Heart left ventricle (tissue), 16 donors: ENCODE data around the gene LEMD1. TPM values are rescaled to one million over a fixed set of nuclear protein-coding genes. Genes with fewer than 3 reads are reported as not detected.

Experiments
- ATAC-seq, 4 donors: fragments of 200-7000 bp; cut with Tn5 transposase; one replicate each; pipeline ENCODE4 v1.9.1; 2020 to 2022; ENCODE audit warnings: moderate library complexity in 4 of 4, mild to moderate bottlenecking in 3 of 4, moderate number of reproducible peaks in 1 of 4
- DNase-seq, 5 donors: peaks; one replicate each; pipeline ENCODE4 v3.0.0-alpha.2; 2020
- H3K27ac ChIP-seq, 12 donors: fragments of 200-600 bp; sonication (generic) in 4 of 12; one replicate each; pipeline versions ENCODE4 v1.5.0 to v1.8.0; 2016 to 2022; ENCODE audit warnings: mild to moderate bottlenecking in 2 of 12
- H3K27me3 ChIP-seq, 9 donors: fragments of 200-600 bp; sonication (generic) in 2 of 9; one replicate each; pipeline versions ENCODE4 v1.5.1 to v1.8.0; 2016 to 2022; ENCODE audit warnings: mild to moderate bottlenecking in 3 of 9
- H3K36me3 ChIP-seq, 9 donors: fragments of 200-600 bp; sonication (generic) in 2 of 9; one replicate each; pipeline versions ENCODE4 v1.5.0 to v1.8.0; 2018 to 2022; ENCODE audit warnings: mild to moderate bottlenecking in 2 of 9
- H3K4me1 ChIP-seq, 12 donors: fragments of 200-600 bp; sonication (generic) in 4 of 12; one replicate each; pipeline versions ENCODE4 v1.5.0 to v1.8.0; 2016 to 2022; ENCODE audit warnings: mild to moderate bottlenecking in 3 of 12
- H3K4me3 ChIP-seq, 12 donors: fragments of 200-600 bp; sonication (generic) in 4 of 12; one replicate each; pipeline versions ENCODE4 v1.5.0 to v1.8.0; 2017 to 2022; ENCODE audit warnings: mild to moderate bottlenecking in 9 of 12, moderate library complexity in 4 of 12
- H3K9me3 ChIP-seq, 12 donors: fragments of 200-600 bp; sonication (generic) in 4 of 12; one replicate each; pipeline versions ENCODE4 v1.5.0 to v1.8.0; 2016 to 2022; ENCODE audit warnings: mild to moderate bottlenecking in 1 of 12
- POLR2A ChIP-seq, 2 donors: fragments of 450-650 bp; IDR thresholded peaks; one replicate each; pipeline ENCODE4 v1.6.1; 2017; ENCODE audit warnings: antibody characterized with exemption in 2 of 2, mild to moderate bottlenecking in 2 of 2, moderate library complexity in 2 of 2
- WGBS, 4 donors: extraction: QIAGEN DNeasy Blood & Tissue Kit in 2 of 4; methylation state at CpG; one replicate each; pipeline versions ENCODE4 v1.1.5 to v1.1.7; 2013 to 2018; 5-methylcytosine and 5-hydroxymethylcytosine counted together
- intact Hi-C, 10 donors: fragments of 100-400 bp; cut with DNase I; formaldehyde crosslinking; loops; one replicate each; pipeline versions ENCODE4 v1.11.1 to v1.14.2; 2022
- polyA plus RNA-seq, 2 donors: library from polyadenylated mRNA; stranded (reverse); fragments of 200-250 nt; gene quantifications; one replicate each; pipeline ENCODE4 v1.2.3, GENCODE V29; 2013
- total RNA-seq, 9 donors: library from RNA; depleted of rRNA in 2 of 9; stranded (reverse); fragments of >200 nt in 2 of 9; fragmentation: NEBNext Ultra II Directional in 3 of 9; extraction: Animal tissue kit (Norgen Biotek cat#: 25700) in 3 of 9; gene quantifications; one replicate each; pipeline versions ENCODE4 v1.1.0 to v1.2.4, GENCODE V29; 2016 to 2023
- TF ChIP-seq, protein P1 (sequence below), 12 donors: fragments of 200-600 bp; sonication (generic) in 4 of 12; IDR thresholded peaks; one replicate each; pipeline versions ENCODE4 v1.5.0 to v1.8.0; 2018 to 2022; ENCODE audit warnings: antibody characterized with exemption in 12 of 12, mild to moderate bottlenecking in 5 of 12
- donor health status: ischemic (EF 13 %, LVEDD 7.1; RV severe dilation, severe dysfunction).
- donor health status: healthy with polysubstance abuse.
- donor health status: DM: no; HTN: yes; CAD: no.
- donor health status: DM: no; HTN: no; CAD: no.
- donor health status: ischemic (EF 25% LVEDD 6.9; RV normal size, moderate dysfunction).
- donor health status: ischemic (EF 25% LVEDD 5.7; RV mildly dilated, moderate dysfunction).
- donor health status: healthy.
- donor health status: DM: yes; HTN: yes; CAD: no.
- donor health status: ischemic (EF 35%, LVEDD 5.7; RV mildly dilated, moderate dysfunction).
- donor health status: nonischemic (EF 11% LVEDD 7.7; RV severe dilation, severe dysfunction).
- donor health status: DM: yes; HTN: yes; CAD: no.
- donor health status: PGD.
- donor health status: ischemic (EF 29% LVEDD 5.4; RV normal size, mild dysfunction).
- donor health status: nonischemic (EF 23%, LVEDD 6.1; RV moderate dilation, normal function).

Gene LEMD1
- total and polyA plus RNA-seq, 11 donors = 2.5 TPM; not detected in 10

- DNase-seq (peak in 4 of 5 donors; percentile 42 to 63 (median 56)), ATAC-seq (peak; percentile 63 to 86 (median 74))
- H3K4me3 ChIP-seq = peak overlapping the region in 11 of 12 donors; percentile 28 to 65 (median 55)
- no peaks in the 10 kb centered on the region for H3K36me3 ChIP-seq
- TF ChIP-seq, protein P1, sequence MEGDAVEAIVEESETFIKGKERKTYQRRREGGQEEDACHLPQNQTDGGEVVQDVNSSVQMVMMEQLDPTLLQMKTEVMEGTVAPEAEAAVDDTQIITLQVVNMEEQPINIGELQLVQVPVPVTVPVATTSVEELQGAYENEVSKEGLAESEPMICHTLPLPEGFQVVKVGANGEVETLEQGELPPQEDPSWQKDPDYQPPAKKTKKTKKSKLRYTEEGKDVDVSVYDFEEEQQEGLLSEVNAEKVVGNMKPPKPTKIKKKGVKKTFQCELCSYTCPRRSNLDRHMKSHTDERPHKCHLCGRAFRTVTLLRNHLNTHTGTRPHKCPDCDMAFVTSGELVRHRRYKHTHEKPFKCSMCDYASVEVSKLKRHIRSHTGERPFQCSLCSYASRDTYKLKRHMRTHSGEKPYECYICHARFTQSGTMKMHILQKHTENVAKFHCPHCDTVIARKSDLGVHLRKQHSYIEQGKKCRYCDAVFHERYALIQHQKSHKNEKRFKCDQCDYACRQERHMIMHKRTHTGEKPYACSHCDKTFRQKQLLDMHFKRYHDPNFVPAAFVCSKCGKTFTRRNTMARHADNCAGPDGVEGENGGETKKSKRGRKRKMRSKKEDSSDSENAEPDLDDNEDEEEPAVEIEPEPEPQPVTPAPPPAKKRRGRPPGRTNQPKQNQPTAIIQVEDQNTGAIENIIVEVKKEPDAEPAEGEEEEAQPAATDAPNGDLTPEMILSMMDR (IDR thresholded peaks at IDR 0.05) = peak; percentile 66 to 89 (median 78)
- TF ChIP-seq POLR2A (IDR thresholded peaks at IDR 0.05) = no peak
- H3K4me1 ChIP-seq = peaks cover 0 to 12% (median 4%) of the 10 kb centered on the region in 12 donors
- intact Hi-C loops = loop anchor here in 9 of 10 donors (2.0 to 10.0 kb wide), 5 partner anchors 34 to 78 kb away; partner anchors contain the start of gene KLHDC8A (in 1 of the 9)
- no peaks in the 10 kb centered on the region for H3K27me3 ChIP-seq
- no peak overlapping the region for H3K27ac ChIP-seq
- 7 to 9% (median 8%) methylated on average over 27 to 32 of the region's 32 CpGs for WGBS, 4 donors
- no peaks in the 10 kb centered on the region for H3K9me3 ChIP-seq
These were observed 8.9 kb upstream of the LEMD1 start for GRCh38 chr1:205430696-205431305.

- DNase-seq = no peak
- Histone ChIP-seq H3K36me3 (no peaks in the 10 kb centered on the region), H3K27ac (no peak overlapping the region), H3K4me3 (peak overlapping the region in 11 of 12 donors; percentile 28 to 65 (median 55)), H3K9me3 (no peaks in the 10 kb centered on the region), H3K4me1 (peaks cover 0 to 12% (median 4%) of the 10 kb centered on the region in 12 donors), H3K27me3 (peaks cover 0 to 5% (median 0%) of the 10 kb centered on the region in 9 donors)
- 60 to 74% (median 62%) methylated on average over 26 to 29 of the region's 29 CpGs for WGBS, 4 donors
- ATAC-seq = peak in 2 of 4 donors; percentile 11 to 19
- no peak for TF ChIP-seq POLR2A (IDR thresholded peaks at IDR 0.05)
- TF ChIP-seq, protein P1 (IDR thresholded peaks at IDR 0.05) = no peak
- intact Hi-C loops = loop anchor here in 9 of 10 donors (2.0 to 10.0 kb wide), 5 partner anchors 33 to 78 kb away; partner anchors contain the start of gene KLHDC8A (in 1 of the 9)
These were observed 8.2 kb upstream of the LEMD1 start for GRCh38 chr1:205429762-205430695.

DNA sequence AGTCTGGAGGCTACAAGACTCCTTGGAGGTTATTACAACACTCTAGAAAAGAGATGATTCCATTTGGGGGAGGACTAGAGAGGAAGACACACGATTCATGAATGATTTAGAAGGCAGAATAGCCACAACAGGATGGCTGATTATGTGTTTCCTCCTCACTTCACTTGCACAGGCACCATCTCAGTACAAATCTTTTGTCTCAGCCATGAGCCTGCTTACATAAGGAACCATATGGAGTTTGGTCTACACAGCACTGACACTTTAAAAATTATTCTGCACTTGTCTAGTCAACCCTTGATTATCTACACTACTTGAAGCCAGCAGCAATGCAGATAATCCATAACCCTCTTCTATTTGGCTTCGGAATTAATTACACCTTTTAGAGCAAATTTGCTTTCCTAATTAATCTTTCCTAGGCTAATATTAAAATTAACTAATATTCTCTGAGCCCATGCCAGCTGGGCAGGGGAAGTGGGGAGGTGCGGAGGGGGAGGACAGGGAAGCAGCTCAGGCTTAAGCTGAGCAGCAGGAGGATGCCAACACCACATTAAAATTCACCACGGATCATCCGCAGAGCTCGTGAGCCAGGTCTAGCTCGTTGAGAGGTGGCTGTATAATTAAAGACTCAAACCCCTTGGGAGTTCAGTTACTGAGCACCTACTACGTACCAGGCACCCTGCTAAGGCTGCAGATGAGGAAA is 3.2 kb upstream of the LEMD1 start:
- ATAC-seq (no peak), DNase-seq (no peak)
- no peaks in the 10 kb centered on the region for H3K9me3 ChIP-seq
- no peak for TF ChIP-seq POLR2A (IDR thresholded peaks at IDR 0.05)
- TF ChIP-seq, protein P1 (IDR thresholded peaks at IDR 0.05) = no peak
- H3K4me1 ChIP-seq = peaks cover 0 to 17% (median 0%) of the 10 kb centered on the region in 12 donors
- no peak overlapping the region for H3K27ac ChIP-seq
- H3K27me3 ChIP-seq = peaks cover 0 to 6% (median 0%) of the 10 kb centered on the region in 9 donors
- H3K36me3 ChIP-seq = no peaks in the 10 kb centered on the region
- 63 to 67% (median 65%) methylated on average over 8 of the region's 8 CpGs for WGBS, 4 donors
- no peak overlapping the region for H3K4me3 ChIP-seq
- intact Hi-C loops = no loop called here
